ENCODE measurements around the gene PKD1.
"Not testable (repeated sequence)": the region's sequence is repeated elsewhere in the genome, so short reads cannot be mapped to it uniquely, and the experiment has no call there.

Gene PKD1

GRCh38 chr16:2149630-2150417, 14.1 kb upstream of the PKD1 start:
- no peak for DNase-seq

GRCh38 chr16:2148714-2149629, 13.3 kb upstream of the PKD1 start:
- DNase-seq = peak in 1 of 2 experiments; percentile 42

GRCh38 chr16:2147981-2148671, 12.4 kb upstream of the PKD1 start, which contains the start of gene RAB26:
Gene RAB26, plus strand, starts transcription at chr16:2148625. Its CDS starts 159 bp downstream, at chr16:2148784.
- peak in 1 of 2 experiments; percentile 72 for DNase-seq

- no peak for DNase-seq
These were observed 11.7 kb upstream of the PKD1 start for GRCh38 chr16:2147378-2147777.

GRCh38 chr16:2145843-2146242, 10.1 kb upstream of the PKD1 start:
- DNase-seq = no peak

- no peak for DNase-seq
These were observed 8.3 kb upstream of the PKD1 start for GRCh38 chr16:2143878-2144485.

- DNase-seq = no peak
These were observed 7.5 kb upstream of the PKD1 start for GRCh38 chr16:2142942-2143877.

- not testable (repeated sequence) for DNase-seq
These were observed 627 bp downstream of the PKD1 start for GRCh38 chr16:2135071-2135470.

GRCh38 chr16:2133797-2134196, 1.9 kb downstream of the PKD1 start:
- DNase-seq = not testable (repeated sequence)

- DNase-seq = not testable (repeated sequence)
These were observed 5.7 kb downstream of the PKD1 start for GRCh38 chr16:2129890-2130447.

GRCh38 chr16:2129251-2129650, 6.4 kb downstream of the PKD1 start:
- not testable (repeated sequence) for DNase-seq

GRCh38 chr16:2127630-2128280, 7.9 kb downstream of the PKD1 start:
- DNase-seq = not testable (repeated sequence)

- not testable (repeated sequence) for DNase-seq
These were observed 8.7 kb downstream of the PKD1 start for GRCh38 chr16:2126928-2127556.

GRCh38 chr16:2126161-2126743, 9.4 kb downstream of the PKD1 start:
- DNase-seq = not testable (repeated sequence)

GRCh38 chr16:2125609-2126008, 10.1 kb downstream of the PKD1 start:
- DNase-seq = not testable (repeated sequence)

GRCh38 chr16:2124694-2125444, 10.8 kb downstream of the PKD1 start:
- not testable (repeated sequence) for DNase-seq

GRCh38 chr16:2124377-2124693, 11.4 kb downstream of the PKD1 start:
- DNase-seq = not testable (repeated sequence)

GRCh38 chr16:2123706-2124376, 11.9 kb downstream of the PKD1 start:
- DNase-seq = not testable (repeated sequence)
